Stimulated activated CD4-positive, alpha-beta T cell treated with anti-CD3 and anti-CD28 coated beads, TNF-alpha, amount 100 ng/mL, for 48 hours (primary cell): ENCODE data around the gene DBN1.

Source experiments
- DNase-seq, 3 donors: peaks; one replicate each; pipeline ENCODE4 v3.0.0-alpha.2; 2020; ENCODE audit warnings: low read depth in 3 of 3

Gene DBN1

GRCh38 chr5:177504086-177505056, 30.9 kb upstream of the DBN1 start:
- no peak for DNase-seq

- no peak for DNase-seq
These were observed 30.1 kb upstream of the DBN1 start for GRCh38 chr5:177503351-177504085.

DNA sequence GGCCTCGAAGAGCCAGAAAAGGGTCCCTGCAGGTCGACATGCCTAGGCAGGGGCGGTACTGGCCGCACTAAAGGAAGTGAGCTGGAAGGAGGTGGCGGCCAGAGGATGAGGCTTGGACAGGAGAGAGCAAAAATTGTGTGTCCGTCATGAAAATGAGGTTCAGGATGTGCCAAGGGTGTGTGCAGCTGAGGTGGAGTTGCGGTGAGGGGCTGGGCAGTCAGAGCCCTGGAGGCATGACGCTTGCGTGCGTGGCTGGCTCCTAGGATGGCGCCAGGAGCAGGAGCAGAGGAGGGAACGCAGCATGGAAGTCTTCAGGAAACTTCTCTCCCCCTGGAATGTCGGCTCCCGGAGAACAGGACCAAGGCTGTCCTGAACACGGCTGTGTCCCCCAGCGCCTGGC, 29.5 kb upstream of the DBN1 start:
- DNase-seq = no peak

GRCh38 chr5:177501874-177502678, 28.6 kb upstream of the DBN1 start:
- no peak for DNase-seq

- peak; percentile 66 to 86 (median 82) for DNase-seq
These were observed 27.5 kb upstream of the DBN1 start for GRCh38 chr5:177500685-177501522.

GRCh38 chr5:177499842-177500241, 26.4 kb upstream of the DBN1 start:
- DNase-seq = no peak

GRCh38 chr5:177498013-177498787, 24.8 kb upstream of the DBN1 start:
- DNase-seq = no peak

- DNase-seq = peak; percentile 87 to 97 (median 94)
These were observed 24.0 kb upstream of the DBN1 start, which contains the start of gene PDLIM7 for GRCh38 chr5:177497292-177498012. PDLIM7 (minus strand) TSS chr5:177497604; CDS start chr5:177496512, 1,092 bp downstream.

GRCh38 chr5:177496727-177497291, 23.4 kb upstream of the DBN1 start:
- no peak for DNase-seq

DNA sequence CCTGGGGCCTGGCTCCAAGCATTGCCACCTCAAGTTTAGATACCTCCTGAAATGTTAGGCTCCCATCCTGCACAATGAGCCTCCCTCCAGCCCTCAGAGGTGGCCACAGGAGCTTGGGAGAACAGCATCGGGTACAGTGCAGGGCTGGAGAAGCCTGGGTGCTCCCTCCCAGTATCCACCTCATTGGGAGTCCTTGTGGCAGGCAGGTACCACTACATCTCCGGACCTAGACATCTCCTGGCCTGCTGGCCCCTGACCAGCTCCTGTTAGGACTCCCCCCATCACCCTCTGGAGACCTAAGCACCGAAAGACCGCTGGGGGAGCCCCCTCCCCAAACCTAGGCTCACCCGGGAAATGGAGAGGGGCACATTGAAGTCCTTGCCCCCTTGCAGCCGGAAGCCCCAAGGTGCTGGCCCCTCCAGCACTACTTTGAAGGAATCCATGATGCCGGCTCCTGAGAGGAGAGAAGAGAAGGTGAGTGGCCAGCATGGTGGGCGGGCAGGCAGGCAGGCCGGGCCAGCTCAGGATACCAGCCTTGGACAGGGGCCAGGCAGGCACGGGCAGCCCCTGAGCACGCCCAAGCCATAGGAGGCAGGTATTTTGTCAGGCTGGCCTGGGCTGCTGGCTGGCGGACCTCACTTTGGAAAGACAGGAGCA, 22.8 kb upstream of the DBN1 start:
- DNase-seq = no peak

- no peak for DNase-seq
These were observed 22.0 kb upstream of the DBN1 start for GRCh38 chr5:177495243-177496060.

DNA sequence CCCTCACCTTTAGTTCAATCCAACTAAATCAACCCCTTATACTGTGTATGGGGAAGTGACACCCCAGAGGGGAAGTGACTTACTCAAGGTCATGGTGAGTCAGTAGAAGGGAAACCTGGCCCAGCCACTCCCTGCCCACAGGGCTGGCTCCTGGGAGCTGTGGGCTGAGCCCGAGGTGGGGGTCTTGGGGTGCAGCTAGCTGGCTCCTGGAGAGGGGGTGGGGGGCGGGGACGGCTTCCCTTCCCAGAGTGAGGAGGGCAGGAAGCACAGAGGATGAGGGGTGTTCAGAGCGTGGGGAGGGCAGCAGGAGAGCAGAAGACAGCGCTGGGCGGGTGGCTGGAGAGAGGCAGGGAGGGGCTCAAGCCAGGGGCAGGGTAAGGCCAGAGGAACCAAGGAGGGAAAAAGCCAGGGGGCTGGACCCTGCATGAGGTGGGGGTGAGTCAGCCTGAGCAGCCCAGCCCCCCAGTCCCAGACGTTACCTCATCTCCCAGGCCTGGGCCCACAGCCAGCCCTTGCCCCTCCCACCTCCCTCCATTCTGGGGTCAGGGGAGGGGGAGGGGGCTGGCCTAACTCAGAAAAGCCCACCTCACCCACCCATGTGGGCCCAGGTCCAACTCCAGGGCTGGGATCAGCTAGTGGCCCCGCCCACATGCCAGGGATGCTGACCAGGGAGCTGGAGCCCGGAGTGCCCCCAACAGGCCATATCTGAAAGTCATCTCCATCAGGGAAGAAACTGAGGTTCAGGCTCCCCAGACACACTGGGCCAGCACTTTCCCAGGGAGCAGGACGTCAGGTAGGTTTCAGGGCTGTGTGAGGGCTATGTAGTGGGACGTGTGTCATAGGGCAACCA, 21.1 kb upstream of the DBN1 start:
- no peak for DNase-seq

GRCh38 chr5:177493795-177494345, 20.4 kb upstream of the DBN1 start:
- no peak for DNase-seq

GRCh38 chr5:177492841-177493240, 19.4 kb upstream of the DBN1 start:
- no peak for DNase-seq

- DNase-seq = no peak
These were observed 18.7 kb upstream of the DBN1 start for GRCh38 chr5:177491983-177492746.
